ENCODE data around the gene KRTAP2-3.
"Not testable (repeated sequence)": the region's sequence is repeated elsewhere in the genome, so short reads cannot be mapped to it uniquely, and the experiment has no call there.

- not testable (repeated sequence) for TF ChIP-seq EP300, POLR2A, CTCF (IDR thresholded peaks at IDR 0.05)
Observed at GRCh38 chr17:41054556-41054955, 5.4 kb downstream of the KRTAP2-3 start.

Measured in ovary (tissue), 3 donors.